HepG2 (cell line): ENCODE results near the gene SLC2A11. TPM values are rescaled to one million over a fixed set of nuclear protein-coding genes. Genes with fewer than 3 reads are reported as not detected.

Experiments used
- KLF11 ChIP-seq: IDR thresholded peaks from 2 replicates; pipeline ENCODE4 v1.6.1; 2016; ENCODE audit warnings: missing compliant biosample characterization
- PCBP1 ChIP-seq: fragments of 200-400 bp; formaldehyde crosslinking; IDR thresholded peaks from 2 replicates; pipeline ENCODE4 v1.6.1; 2017; ENCODE audit warnings: mild to moderate bottlenecking, low read depth, low read length, borderline replicate concordance
- POGZ ChIP-seq: sonication (generic); formaldehyde crosslinking; IDR thresholded peaks from 2 replicates; pipeline ENCODE4 v1.4.0; 2020; ENCODE audit warnings: mild to moderate bottlenecking, missing genetic modification reagents
- SOX6 ChIP-seq, 2 experiments: fragments of 450-650 bp in 1 of 2; sonication (generic) in 1 of 2; formaldehyde crosslinking in 1 of 2; IDR thresholded peaks; 2 replicates each; pipeline versions ENCODE4 v1.4.0 to v1.6.1; 2017 to 2020; ENCODE audit warnings: antibody characterized with exemption in 1 of 2, mild to moderate bottlenecking in 1 of 2, missing genetic modification reagents in 1 of 2
- XRCC5 ChIP-seq: fragments of 200-400 bp; formaldehyde crosslinking; optimal IDR thresholded peaks from 2 replicates; pipeline ENCODE3; 2017; ENCODE audit warnings: mild to moderate bottlenecking, low read length
- ZC3H13 ChIP-seq: sonication (generic); formaldehyde crosslinking; IDR thresholded peaks from 2 replicates; pipeline ENCODE4 v1.8.1; 2023; ENCODE audit warnings: mild to moderate bottlenecking, missing genetic modification reagents, moderate library complexity
- ZFY ChIP-seq: sonication (generic); formaldehyde crosslinking; IDR thresholded peaks from 2 replicates; pipeline ENCODE4 v1.4.0; 2020; ENCODE audit warnings: missing genetic modification reagents
- ZNF124 ChIP-seq: sonication (generic); formaldehyde crosslinking; IDR thresholded peaks from 2 replicates; pipeline ENCODE4 v1.4.0; 2020; ENCODE audit warnings: missing genetic modification reagents
- ZNF3 ChIP-seq: IDR thresholded peaks from 2 replicates; pipeline ENCODE4 v1.7.0; 2017; ENCODE audit warnings: inconsistent platforms
- ZNF431 ChIP-seq: sonication (generic); formaldehyde crosslinking; IDR thresholded peaks from 2 replicates; pipeline ENCODE4 v1.9.0; 2022; ENCODE audit warnings: missing genetic modification reagents, low read depth, mild to moderate bottlenecking, borderline replicate concordance
- ZNF660 ChIP-seq: sonication (generic); formaldehyde crosslinking; IDR thresholded peaks from 2 replicates; pipeline ENCODE4 v1.5.1; 2020; ENCODE audit warnings: mild to moderate bottlenecking, low read depth, missing genetic modification reagents, borderline replicate concordance
- polyA plus RNA-seq, 8 experiments: library from polyadenylated mRNA; depleted of rRNA in 3 of 8; stranded (reverse) in 7 of 8; unstranded in 1 of 8; fragments of >200 nt; fragmentation: Illumina TruSeq in 4 of 8; extraction: Trizol in 4 of 8; gene quantifications; 2 replicates each; pipeline versions ENCODE4 v1.2.1 to v1.2.3, GENCODE V29; 2011 to 2016; ENCODE audit warnings: low read depth in 4 of 8, missing spikeins in 1 of 8, mixed read lengths in 1 of 8; ENCODE audit not compliant: insufficient read depth in 1 of 8
- total RNA-seq, 5 experiments: library from RNA; depleted of rRNA; stranded (reverse); fragments of >200 nt; fragmentation: Illumina TruSeq; extraction: Trizol; gene quantifications; 2 replicates each; pipeline ENCODE4 v1.2.3, GENCODE V29; 2016; ENCODE audit warnings: low read depth in 1 of 5
- TF ChIP-seq, protein P1 (sequence below), 2 experiments: fragments of 450-650 bp in 1 of 2; sonication (generic) in 1 of 2; formaldehyde crosslinking in 1 of 2; IDR thresholded peaks; 2 replicates each; pipeline versions ENCODE4 v1.6.1 to v1.8.0; 2016 to 2022; ENCODE audit warnings: antibody characterized with exemption in 1 of 2, mild to moderate bottlenecking in 1 of 2, missing genetic modification reagents in 1 of 2
- TF ChIP-seq, protein P2 (sequence below): IDR thresholded peaks from 2 replicates; pipeline ENCODE4 v1.6.1; 2016; ENCODE audit warnings: low read depth, control low read depth
- TF ChIP-seq, protein P3 (sequence below): sonication (generic); formaldehyde crosslinking; IDR thresholded peaks from 2 replicates; pipeline ENCODE4 v1.4.0; 2020; ENCODE audit warnings: missing genetic modification reagents
- TF ChIP-seq, protein P4 (sequence below): IDR thresholded peaks from 2 replicates; pipeline ENCODE4 v1.6.1; 2016; ENCODE audit warnings: low read depth, borderline replicate concordance

The SLC2A11 gene
- total and polyA plus RNA-seq, 2 of the 13 experiments (the other 11 are each of a cell fraction or from before 2014, with no cell fraction given): 15.2 to 15.4 TPM

- TF ChIP-seq, protein P1, sequence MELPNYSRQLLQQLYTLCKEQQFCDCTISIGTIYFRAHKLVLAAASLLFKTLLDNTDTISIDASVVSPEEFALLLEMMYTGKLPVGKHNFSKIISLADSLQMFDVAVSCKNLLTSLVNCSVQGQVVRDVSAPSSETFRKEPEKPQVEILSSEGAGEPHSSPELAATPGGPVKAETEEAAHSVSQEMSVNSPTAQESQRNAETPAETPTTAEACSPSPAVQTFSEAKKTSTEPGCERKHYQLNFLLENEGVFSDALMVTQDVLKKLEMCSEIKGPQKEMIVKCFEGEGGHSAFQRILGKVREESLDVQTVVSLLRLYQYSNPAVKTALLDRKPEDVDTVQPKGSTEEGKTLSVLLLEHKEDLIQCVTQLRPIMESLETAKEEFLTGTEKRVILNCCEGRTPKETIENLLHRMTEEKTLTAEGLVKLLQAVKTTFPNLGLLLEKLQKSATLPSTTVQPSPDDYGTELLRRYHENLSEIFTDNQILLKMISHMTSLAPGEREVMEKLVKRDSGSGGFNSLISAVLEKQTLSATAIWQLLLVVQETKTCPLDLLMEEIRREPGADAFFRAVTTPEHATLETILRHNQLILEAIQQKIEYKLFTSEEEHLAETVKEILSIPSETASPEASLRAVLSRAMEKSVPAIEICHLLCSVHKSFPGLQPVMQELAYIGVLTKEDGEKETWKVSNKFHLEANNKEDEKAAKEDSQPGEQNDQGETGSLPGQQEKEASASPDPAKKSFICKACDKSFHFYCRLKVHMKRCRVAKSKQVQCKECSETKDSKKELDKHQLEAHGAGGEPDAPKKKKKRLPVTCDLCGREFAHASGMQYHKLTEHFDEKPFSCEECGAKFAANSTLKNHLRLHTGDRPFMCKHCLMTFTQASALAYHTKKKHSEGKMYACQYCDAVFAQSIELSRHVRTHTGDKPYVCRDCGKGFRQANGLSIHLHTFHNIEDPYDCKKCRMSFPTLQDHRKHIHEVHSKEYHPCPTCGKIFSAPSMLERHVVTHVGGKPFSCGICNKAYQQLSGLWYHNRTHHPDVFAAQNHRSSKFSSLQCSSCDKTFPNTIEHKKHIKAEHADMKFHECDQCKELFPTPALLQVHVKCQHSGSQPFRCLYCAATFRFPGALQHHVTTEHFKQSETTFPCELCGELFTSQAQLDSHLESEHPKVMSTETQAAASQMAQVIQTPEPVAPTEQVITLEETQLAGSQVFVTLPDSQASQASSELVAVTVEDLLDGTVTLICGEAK (IDR thresholded peaks at IDR 0.05): no peak
- TF ChIP-seq, protein P1 (CRISPR knock-in tag; IDR thresholded peaks at IDR 0.05): no peak
- TF ChIP-seq SOX6 (IDR thresholded peaks at IDR 0.05) (no peak), SOX6 (CRISPR knock-in tag; IDR thresholded peaks at IDR 0.05) (no peak), ZNF431 (CRISPR knock-in tag) (no peak), XRCC5 (no peak), ZFY (peak; percentile 63), ZNF660 (CRISPR knock-in tag) (no peak), PCBP1 (no peak), KLF11 (CRISPR knock-in tag) (no peak), ZC3H13 (CRISPR knock-in tag) (no peak), ZNF3 (CRISPR knock-in tag) (no peak), ZNF124 (CRISPR knock-in tag) (no peak; the same call in 1 of the 2 replicates), POGZ (CRISPR knock-in tag) (no peak)
- TF ChIP-seq, protein P2, sequence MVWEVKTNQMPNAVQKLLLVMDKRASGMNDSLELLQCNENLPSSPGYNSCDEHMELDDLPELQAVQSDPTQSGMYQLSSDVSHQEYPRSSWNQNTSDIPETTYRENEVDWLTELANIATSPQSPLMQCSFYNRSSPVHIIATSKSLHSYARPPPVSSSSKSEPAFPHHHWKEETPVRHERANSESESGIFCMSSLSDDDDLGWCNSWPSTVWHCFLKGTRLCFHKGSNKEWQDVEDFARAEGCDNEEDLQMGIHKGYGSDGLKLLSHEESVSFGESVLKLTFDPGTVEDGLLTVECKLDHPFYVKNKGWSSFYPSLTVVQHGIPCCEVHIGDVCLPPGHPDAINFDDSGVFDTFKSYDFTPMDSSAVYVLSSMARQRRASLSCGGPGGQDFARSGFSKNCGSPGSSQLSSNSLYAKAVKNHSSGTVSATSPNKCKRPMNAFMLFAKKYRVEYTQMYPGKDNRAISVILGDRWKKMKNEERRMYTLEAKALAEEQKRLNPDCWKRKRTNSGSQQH (CRISPR knock-in tag): no peak
- TF ChIP-seq, protein P3, sequence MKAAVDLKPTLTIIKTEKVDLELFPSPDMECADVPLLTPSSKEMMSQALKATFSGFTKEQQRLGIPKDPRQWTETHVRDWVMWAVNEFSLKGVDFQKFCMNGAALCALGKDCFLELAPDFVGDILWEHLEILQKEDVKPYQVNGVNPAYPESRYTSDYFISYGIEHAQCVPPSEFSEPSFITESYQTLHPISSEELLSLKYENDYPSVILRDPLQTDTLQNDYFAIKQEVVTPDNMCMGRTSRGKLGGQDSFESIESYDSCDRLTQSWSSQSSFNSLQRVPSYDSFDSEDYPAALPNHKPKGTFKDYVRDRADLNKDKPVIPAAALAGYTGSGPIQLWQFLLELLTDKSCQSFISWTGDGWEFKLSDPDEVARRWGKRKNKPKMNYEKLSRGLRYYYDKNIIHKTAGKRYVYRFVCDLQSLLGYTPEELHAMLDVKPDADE: no peak
- TF ChIP-seq, protein P4, sequence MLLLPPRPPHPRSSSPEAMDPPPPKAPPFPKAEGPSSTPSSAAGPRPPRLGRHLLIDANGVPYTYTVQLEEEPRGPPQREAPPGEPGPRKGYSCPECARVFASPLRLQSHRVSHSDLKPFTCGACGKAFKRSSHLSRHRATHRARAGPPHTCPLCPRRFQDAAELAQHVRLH: no peak
Observed at GRCh38 chr22:23856721-23857605, 712 bp upstream of the SLC2A11 start (continued).
